Gastroesophageal sphincter (tissue), 3 donors: Measurements from ENCODE around the gene NR2E1.

Source experiments
- CTCF ChIP-seq, 4 experiments: fragments of 200-600 bp in 2 of 4; fragments of 450-650 bp in 2 of 4; sonication (generic) in 1 of 4; IDR thresholded peaks; one replicate each; pipeline ENCODE4 v1.5.1; 2017 to 2019; ENCODE audit warnings: antibody characterized with exemption in 4 of 4, mild to moderate bottlenecking in 2 of 4, moderate library complexity in 2 of 4
- POLR2A ChIP-seq, 2 donors: fragments of 450-650 bp; IDR thresholded peaks; one replicate each; pipeline ENCODE4 v1.6.1; 2017; ENCODE audit warnings: antibody characterized with exemption in 2 of 2, mild to moderate bottlenecking in 2 of 2, moderate library complexity in 1 of 2
- POLR2AphosphoS5 ChIP-seq: sonication (generic); formaldehyde crosslinking; IDR thresholded peaks from one replicate; pipeline ENCODE4 v1.6.1; 2017; ENCODE audit warnings: antibody characterized with exemption

GRCh38 chr6:108118359-108118724, 47.5 kb upstream of the NR2E1 start:
- TF ChIP-seq CTCF (IDR thresholded peaks at IDR 0.05) (no peak), POLR2AphosphoS5 (no peak), POLR2A (IDR thresholded peaks at IDR 0.05) (no peak)
